HepG2 (cell line): ENCODE measurements around the gene SPECC1L. TPM values are rescaled to one million over a fixed set of nuclear protein-coding genes. Genes with fewer than 3 reads are reported as not detected.

Experiments used
- ARID5B ChIP-seq: IDR thresholded peaks from 2 replicates; pipeline ENCODE4 v1.4.0; 2020; ENCODE audit warnings: mild to moderate bottlenecking, missing genetic modification reagents
- ELF3 ChIP-seq: IDR thresholded peaks from 2 replicates; pipeline ENCODE4 v1.6.1; 2016; ENCODE audit warnings: missing genetic modification reagents, missing compliant biosample characterization
- ZNF414 ChIP-seq: sonication (generic); formaldehyde crosslinking; IDR thresholded peaks from 2 replicates; pipeline ENCODE4 v1.5.0; 2020; ENCODE audit warnings: missing genetic modification reagents
- ZNF501 ChIP-seq: sonication (generic); formaldehyde crosslinking; IDR thresholded peaks from 2 replicates; pipeline ENCODE4 v1.5.1; 2020; ENCODE audit warnings: mild to moderate bottlenecking, moderate library complexity, missing genetic modification reagents
- ZNF687 ChIP-seq: sonication (generic); formaldehyde crosslinking; IDR thresholded peaks from 2 replicates; pipeline ENCODE4 v1.5.1; 2020; ENCODE audit warnings: mild to moderate bottlenecking, missing genetic modification reagents, moderate library complexity
- ZNF724P ChIP-seq: sonication (generic); formaldehyde crosslinking; IDR thresholded peaks from 2 replicates; pipeline ENCODE4 v1.8.0; 2022; ENCODE audit warnings: missing genetic modification reagents, borderline replicate concordance
- ZNF800 ChIP-seq: sonication (generic); formaldehyde crosslinking; IDR thresholded peaks from 2 replicates; pipeline ENCODE4 v1.4.0; 2020; ENCODE audit warnings: missing genetic modification reagents
- ZSCAN31 ChIP-seq: sonication (generic); formaldehyde crosslinking; IDR thresholded peaks from 2 replicates; pipeline ENCODE4 v1.5.0; 2020; ENCODE audit warnings: low read depth, mild to moderate bottlenecking, missing genetic modification reagents
- polyA plus RNA-seq, 8 experiments: library from polyadenylated mRNA; depleted of rRNA in 3 of 8; stranded (reverse) in 7 of 8; unstranded in 1 of 8; fragments of >200 nt; fragmentation: Illumina TruSeq in 4 of 8; extraction: Trizol in 4 of 8; gene quantifications; 2 replicates each; pipeline versions ENCODE4 v1.2.1 to v1.2.3, GENCODE V29; 2011 to 2016; ENCODE audit warnings: low read depth in 4 of 8, missing spikeins in 1 of 8, mixed read lengths in 1 of 8; ENCODE audit not compliant: insufficient read depth in 1 of 8
- total RNA-seq, 5 experiments: library from RNA; depleted of rRNA; stranded (reverse); fragments of >200 nt; fragmentation: Illumina TruSeq; extraction: Trizol; gene quantifications; 2 replicates each; pipeline ENCODE4 v1.2.3, GENCODE V29; 2016; ENCODE audit warnings: low read depth in 1 of 5

The SPECC1L gene
- total and polyA plus RNA-seq, 2 of the 13 experiments (the other 11 are each of a cell fraction or from before 2014, with no cell fraction given): 14.1 to 30.3 TPM

- TF ChIP-seq ZNF800 (peak; percentile 52; the same call in 1 of the 2 replicates), ZNF414 (CRISPR knock-in tag) (0 out of 2 replicates have a peak, but pooled peaks have one; percentile 21), ZNF687 (CRISPR knock-in tag) (peak; percentile 84), ZSCAN31 (CRISPR knock-in tag) (0 out of 2 replicates have a peak, but pooled peaks have one; percentile 47), ZNF501 (0 out of 2 replicates have a peak, but pooled peaks have one; percentile 6), ELF3 (CRISPR knock-in tag) (no peak), ARID5B (no peak), ZNF724P (peak; percentile 11; the same call in 1 of the 2 replicates)
These were observed 153.6 kb downstream of the SPECC1L start (continued) for GRCh38 chr22:24424001-24424900.
